ENCODE measurements around the gene IPPK. TPM values are rescaled to one million over a fixed set of nuclear protein-coding genes. Genes with fewer than 3 reads are reported as not detected.

IPPK gene
- total and polyA plus RNA-seq, 2 of the 4 experiments (the other 2 are of a cell fraction): 25.1 to 26.8 TPM

- Histone ChIP-seq H3K27ac (ENCODE audit: insufficient read depth, low read length) (no peak overlapping the region), H3K4ac (ENCODE audit: low read depth, low read length) (no peak overlapping the region), H4K20me1 (ENCODE audit: insufficient read depth, low read length) (no peaks in the 10 kb centered on the region), H4K5ac (ENCODE audit: low read depth, low read length) (no peak overlapping the region), H2BK20ac (ENCODE audit: low read depth, low read length) (no peak overlapping the region), H2BK5ac (ENCODE audit: low read depth, low read length, poor library complexity, severe bottlenecking) (no peak overlapping the region), H2BK120ac (ENCODE audit: low read depth, low read length) (no peak overlapping the region), H2AK5ac (ENCODE audit: low read depth, low read length) (no peak overlapping the region), H2AFZ (replicated peaks; ENCODE audit: low read length, poor library complexity) (no peak overlapping the region), H3K14ac (replicated peaks; ENCODE audit: low read depth, low read length) (no peak overlapping the region), H2BK15ac (ENCODE audit: low read depth, low read length) (no peak overlapping the region), H3K4me2 (ENCODE audit: low read depth, low read length) (no peak overlapping the region), H3K9ac (ENCODE audit: low read depth, low read length) (no peak overlapping the region), H4K8ac (ENCODE audit: low read depth in 2 of 2, low read length in 2 of 2) (no peak overlapping the region), H3K9me3 (ENCODE audit: control insufficient read depth, insufficient read depth, low read length) (no peaks in the 10 kb centered on the region), H3K23ac (ENCODE audit: low read depth, low read length) (no peak overlapping the region), H3K79me1 (ENCODE audit: low read depth in 1 of 2, low read length in 2 of 2) (peaks cover 0 to 3% of the 10 kb centered on the region in 2 experiments; a peak in 1 of 4 replicates), H3K27me3 (ENCODE audit: control insufficient read depth, insufficient read depth, low read length) (no peaks in the 10 kb centered on the region), H3K56ac (ENCODE audit: extremely low read depth, insufficient read depth, low read length) (no peak overlapping the region), H3K9me1 (ENCODE audit: insufficient read depth, low read length) (peaks cover 32% of the 10 kb centered on the region), H3K4me3 (ENCODE audit: insufficient read depth, low read depth, low read length) (no peak overlapping the region), H2AK9ac (replicated peaks; ENCODE audit: low read depth, low read length, poor library complexity) (no peak overlapping the region), H4K91ac (ENCODE audit: insufficient read depth, low read depth, low read length) (no peak overlapping the region), H3K36me3 (ENCODE audit: control insufficient read depth, insufficient read depth, low read length) (peaks cover 35% of the 10 kb centered on the region), H3K4me1 (ENCODE audit: control insufficient read depth, insufficient read depth, low read length) (peaks cover 14% of the 10 kb centered on the region; the same call in 1 of the 2 replicates), H3K18ac (ENCODE audit: low read depth, low read length) (no peak overlapping the region)
- no CpG with 5 or more reads among the region's 9 CpGs for WGBS, 2 experiments (ENCODE audit: extremely low coverage in 2 of 2, insufficient read length in 1 of 2)
- POLR2A ChIA-PET (ENCODE audit: unreplicated experiment): no interaction called here
- no TSS peak for BruUV-seq (replicated peaks)
- ATAC-seq (ENCODE audit: low read depth) (no peak), DNase-seq (no peak)
- TF ChIP-seq MXI1 (IDR thresholded peaks at IDR 0.05; ENCODE audit: borderline replicate concordance, low read depth, low read length) (no peak), MAZ (IDR thresholded peaks at IDR 0.05; ENCODE audit: borderline replicate concordance, low read depth, low read length) (no peak), SMC3 (IDR thresholded peaks at IDR 0.05; ENCODE audit: low read depth, low read length) (no peak), RFX5 (IDR thresholded peaks at IDR 0.05; ENCODE audit: low read depth, low read length) (no peak), RAD21 (IDR thresholded peaks at IDR 0.05; ENCODE audit: low read length) (no peak), POLR2A (IDR thresholded peaks at IDR 0.05; ENCODE audit: low read depth, low read length) (no peak), NFE2L2 (IDR thresholded peaks at IDR 0.05; ENCODE audit: low read depth, low read length) (no peak), RCOR1 (IDR thresholded peaks at IDR 0.05; ENCODE audit: insufficient replicate concordance, low read length) (no peak)
- TF ChIP-seq, protein P1, sequence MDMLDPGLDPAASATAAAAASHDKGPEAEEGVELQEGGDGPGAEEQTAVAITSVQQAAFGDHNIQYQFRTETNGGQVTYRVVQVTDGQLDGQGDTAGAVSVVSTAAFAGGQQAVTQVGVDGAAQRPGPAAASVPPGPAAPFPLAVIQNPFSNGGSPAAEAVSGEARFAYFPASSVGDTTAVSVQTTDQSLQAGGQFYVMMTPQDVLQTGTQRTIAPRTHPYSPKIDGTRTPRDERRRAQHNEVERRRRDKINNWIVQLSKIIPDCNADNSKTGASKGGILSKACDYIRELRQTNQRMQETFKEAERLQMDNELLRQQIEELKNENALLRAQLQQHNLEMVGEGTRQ (IDR thresholded peaks at IDR 0.05; ENCODE audit: low read depth, low read length): no peak
- dilution Hi-C loops (cut with HindIII; ENCODE audit: low sequenced_read_pairs, unreplicated experiment) (no loop called here), intact Hi-C loops (cut with micrococcal nuclease) (no loop called here), in situ Hi-C loops (cut with MboI; ENCODE audit: low sequenced_read_pairs) (no loop called here)
- CTCF ChIA-PET: interaction anchor here (1.0 kb wide), 1 partner anchor 13 kb away, joined by 3 read pairs; no protein-coding TSS in a partner anchor
Observed at GRCh38 chr9:92614123-92614510, 55.8 kb downstream of the IPPK start.
